ENCODE measurements around the gene SETBP1. TPM values are rescaled to one million over a fixed set of nuclear protein-coding genes. Genes with fewer than 3 reads are reported as not detected.

The SETBP1 gene
- total RNA-seq, 1 experiment from 2014 or later, result 14.0 TPM

DNA sequence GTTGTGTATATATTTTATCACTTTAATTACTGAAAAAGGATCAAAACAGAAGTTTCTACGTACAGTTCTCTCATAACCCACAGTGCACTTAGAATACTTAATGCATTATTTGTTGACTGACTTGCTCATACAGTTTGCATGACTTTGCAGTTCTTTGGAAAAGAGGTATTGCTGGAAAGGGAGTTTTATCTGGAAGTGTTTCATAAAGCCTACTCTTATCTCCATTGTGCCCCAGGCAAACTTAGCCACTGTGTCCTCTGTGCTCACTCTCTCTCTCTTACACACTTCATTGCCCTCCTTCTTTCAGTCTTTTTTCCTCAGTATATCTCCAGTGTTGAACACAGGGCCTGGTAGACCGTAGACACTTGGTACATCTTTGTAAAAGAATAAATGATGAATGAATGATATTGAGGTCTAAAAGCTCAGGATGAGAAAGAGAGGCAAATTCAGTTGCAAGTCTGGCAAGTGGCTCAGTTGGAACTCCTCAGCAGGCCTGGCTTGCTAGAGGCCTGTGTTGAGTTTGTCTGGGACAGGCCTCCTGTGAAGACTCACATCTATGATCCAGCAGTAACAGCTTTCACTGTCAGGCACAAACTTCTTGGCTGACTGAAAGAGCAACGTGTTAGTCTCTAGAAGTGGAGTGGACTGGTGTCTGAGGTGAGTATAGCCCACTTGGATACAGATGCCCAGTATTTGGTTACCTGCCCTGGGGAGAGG lies 56.1 kb downstream of the SETBP1 start:
- no peak overlapping the region for H3K27ac ChIP-seq (ENCODE audit: low read depth, low read length, poor library complexity, severe bottlenecking)
- H3K27me3 ChIP-seq (replicated peaks; ENCODE audit: insufficient read depth, low read depth, low read length, poor library complexity), result no peaks in the 10 kb centered on the region
- H3K36me3 ChIP-seq (ENCODE audit: insufficient read depth, low read length, poor library complexity, severe bottlenecking), result no peaks in the 10 kb centered on the region
- H3K4me1 ChIP-seq (ENCODE audit: insufficient read depth, low read length, poor library complexity, severe bottlenecking), result no peaks in the 10 kb centered on the region
- intact Hi-C loops (cut with micrococcal nuclease; ENCODE audit: unreplicated experiment), result no loop called here
- no peaks in the 10 kb centered on the region for H3K9me3 ChIP-seq (ENCODE audit: low read depth, low read length, poor library complexity, severe bottlenecking)
- BruUV-seq (replicated peaks), result no TSS peak
- ChIA-PET POLR2A (ENCODE audit: low non-redundant PET) (interaction anchor here (0.5 kb wide), 1 partner anchor 15 kb away, joined by 3 read pairs; no protein-coding TSS in a partner anchor), CTCF (no interaction called here)
- no peak overlapping the region for H3K4me3 ChIP-seq (ENCODE audit: low read depth, low read length, poor library complexity, severe bottlenecking)
- DNase-seq (ENCODE audit: low spot score), result no peak
- TF ChIP-seq CTCF (conservative IDR thresholded peaks at IDR 0.05; ENCODE audit: low read depth, low read length) (no peak), EZH2 (IDR thresholded peaks at IDR 0.05; ENCODE audit: borderline replicate concordance, low read depth, low read length, poor library complexity, severe bottlenecking) (no peak)

DNA sequence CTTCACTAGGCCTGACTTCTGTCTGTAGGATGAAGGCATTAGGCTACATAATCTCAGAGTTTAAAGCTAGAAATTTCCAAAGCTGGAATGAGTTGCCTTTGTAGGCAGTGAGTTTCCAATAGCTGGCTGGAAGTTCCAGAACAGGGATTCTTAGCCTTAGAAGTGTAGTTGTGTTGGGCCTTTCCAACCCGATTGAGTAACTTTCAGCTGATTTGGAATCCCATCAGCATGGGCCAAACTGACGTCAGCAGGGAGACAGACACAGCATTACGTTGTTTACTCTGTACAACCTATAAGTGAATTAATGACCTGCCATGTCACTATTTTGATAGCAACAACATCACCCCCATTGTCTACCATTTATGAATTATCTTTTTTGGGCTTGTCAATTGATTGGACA lies 56.9 kb downstream of the SETBP1 start:
- no peaks in the 10 kb centered on the region for H3K4me1 ChIP-seq (ENCODE audit: insufficient read depth, low read length, poor library complexity, severe bottlenecking)
- no peak overlapping the region for H3K27ac ChIP-seq (ENCODE audit: low read depth, low read length, poor library complexity, severe bottlenecking)
- DNase-seq (ENCODE audit: low spot score), result no peak
- intact Hi-C loops (cut with micrococcal nuclease; ENCODE audit: unreplicated experiment), result no loop called here
- TF ChIP-seq EZH2 (IDR thresholded peaks at IDR 0.05; ENCODE audit: borderline replicate concordance, low read depth, low read length, poor library complexity, severe bottlenecking), result no peak
- no peak for TF ChIP-seq CTCF (conservative IDR thresholded peaks at IDR 0.05; ENCODE audit: low read depth, low read length)
- POLR2A ChIA-PET (ENCODE audit: low non-redundant PET), result no interaction called here
- no peak overlapping the region for H3K4me3 ChIP-seq (ENCODE audit: low read depth, low read length, poor library complexity, severe bottlenecking)
- H3K36me3 ChIP-seq (ENCODE audit: insufficient read depth, low read length, poor library complexity, severe bottlenecking), result no peaks in the 10 kb centered on the region
- BruUV-seq (replicated peaks), result no TSS peak
- CTCF ChIA-PET, result no interaction called here
- H3K27me3 ChIP-seq (replicated peaks; ENCODE audit: insufficient read depth, low read depth, low read length, poor library complexity), result no peaks in the 10 kb centered on the region
- no peaks in the 10 kb centered on the region for H3K9me3 ChIP-seq (ENCODE audit: low read depth, low read length, poor library complexity, severe bottlenecking)

- Histone ChIP-seq H3K36me3 (ENCODE audit: insufficient read depth, low read length, poor library complexity, severe bottlenecking) (no peaks in the 10 kb centered on the region), H3K27me3 (replicated peaks; ENCODE audit: insufficient read depth, low read depth, low read length, poor library complexity) (no peaks in the 10 kb centered on the region), H3K9me3 (ENCODE audit: low read depth, low read length, poor library complexity, severe bottlenecking) (no peaks in the 10 kb centered on the region), H3K27ac (ENCODE audit: low read depth, low read length, poor library complexity, severe bottlenecking) (no peak overlapping the region), H3K4me3 (ENCODE audit: low read depth, low read length, poor library complexity, severe bottlenecking) (no peak overlapping the region), H3K4me1 (ENCODE audit: insufficient read depth, low read length, poor library complexity, severe bottlenecking) (no peaks in the 10 kb centered on the region)
- no TSS peak for BruUV-seq (replicated peaks)
- TF ChIP-seq CTCF (conservative IDR thresholded peaks at IDR 0.05; ENCODE audit: low read depth, low read length), result no peak
- TF ChIP-seq EZH2 (IDR thresholded peaks at IDR 0.05; ENCODE audit: borderline replicate concordance, low read depth, low read length, poor library complexity, severe bottlenecking), result no peak
- no peak for DNase-seq (ENCODE audit: low spot score)
- intact Hi-C loops (cut with micrococcal nuclease; ENCODE audit: unreplicated experiment), result no loop called here
- ChIA-PET CTCF (no interaction called here), POLR2A (ENCODE audit: low non-redundant PET) (no interaction called here)
Measured at GRCh38 chr18:44740000-44740399, 59.3 kb downstream of the SETBP1 start.
